Lower leg skin (tissue), 4 donors: Measurements from ENCODE around the gene TACO1. TPM values are rescaled to one million over a fixed set of nuclear protein-coding genes. Genes with fewer than 3 reads are reported as not detected.

Experiments
- DNase-seq, 2 donors: peaks; one replicate each; pipeline ENCODE4 v3.0.0-alpha.2; 2019; ENCODE audit warnings: low spot score in 2 of 2
- H3K4me3 ChIP-seq: fragments of 200-600 bp; sonication (generic); 2 replicates; pipeline ENCODE4 v1.5.1; 2017; ENCODE audit warnings: mild to moderate bottlenecking, low read depth; ENCODE audit not compliant: poor library complexity, severe bottlenecking
- POLR2A ChIP-seq, 2 donors: fragments of 450-650 bp; IDR thresholded peaks; one replicate each; pipeline ENCODE4 v1.6.1; 2016 to 2017; ENCODE audit warnings: antibody characterized with exemption in 2 of 2, mild to moderate bottlenecking in 1 of 2, moderate library complexity in 1 of 2
- WGBS, 2 donors: methylation state at CpG; one replicate each; pipeline ENCODE4 v1.1.5; 2018; 5-methylcytosine and 5-hydroxymethylcytosine counted together
- intact Hi-C: fragments of 100-400 bp; cut with DNase I; formaldehyde crosslinking; loops from one replicate; pipeline ENCODE4 v1.15.0; 2023; ENCODE audit warnings: low total_unique reads
- total RNA-seq, 4 donors: library from RNA; depleted of rRNA; stranded (reverse); fragments of >200 nt; gene quantifications; one replicate each; pipeline ENCODE4 v1.1.0, GENCODE V29; 2016
- TF ChIP-seq, protein P1 (sequence below), 3 donors: fragments of 450-650 bp; IDR thresholded peaks; one replicate each; pipeline ENCODE4 v1.5.1; 2016; ENCODE audit warnings: antibody characterized with exemption in 3 of 3, mild to moderate bottlenecking in 3 of 3, moderate library complexity in 2 of 3

TACO1 gene
- total RNA-seq, 4 donors from 2014 or later = 9.3 to 15.8 (median 13.4) TPM

DNA sequence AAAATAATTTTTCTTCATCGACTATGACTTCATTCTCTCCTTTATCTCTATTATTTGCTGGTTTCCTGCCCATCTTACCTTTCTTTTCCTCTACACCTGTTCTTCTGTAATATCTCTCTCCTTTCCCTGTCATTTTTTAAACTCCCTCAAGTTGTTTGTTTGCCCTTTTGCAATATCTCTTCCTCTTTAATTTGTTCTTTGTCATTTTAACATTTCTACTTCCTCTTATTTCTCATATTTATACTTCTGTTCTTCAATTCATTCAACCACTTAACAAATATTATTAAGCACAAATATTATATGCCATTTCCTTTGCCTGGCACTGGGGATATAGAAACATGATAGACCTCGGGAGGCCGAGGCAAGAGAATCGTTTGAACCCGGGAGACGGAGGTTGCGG is 44.2 kb downstream of the TACO1 start:
- intact Hi-C loops = no loop called here
- 95 to 97% methylated on average over 7 of the region's 7 CpGs for WGBS, 2 donors
- DNase-seq = no peak

DNA sequence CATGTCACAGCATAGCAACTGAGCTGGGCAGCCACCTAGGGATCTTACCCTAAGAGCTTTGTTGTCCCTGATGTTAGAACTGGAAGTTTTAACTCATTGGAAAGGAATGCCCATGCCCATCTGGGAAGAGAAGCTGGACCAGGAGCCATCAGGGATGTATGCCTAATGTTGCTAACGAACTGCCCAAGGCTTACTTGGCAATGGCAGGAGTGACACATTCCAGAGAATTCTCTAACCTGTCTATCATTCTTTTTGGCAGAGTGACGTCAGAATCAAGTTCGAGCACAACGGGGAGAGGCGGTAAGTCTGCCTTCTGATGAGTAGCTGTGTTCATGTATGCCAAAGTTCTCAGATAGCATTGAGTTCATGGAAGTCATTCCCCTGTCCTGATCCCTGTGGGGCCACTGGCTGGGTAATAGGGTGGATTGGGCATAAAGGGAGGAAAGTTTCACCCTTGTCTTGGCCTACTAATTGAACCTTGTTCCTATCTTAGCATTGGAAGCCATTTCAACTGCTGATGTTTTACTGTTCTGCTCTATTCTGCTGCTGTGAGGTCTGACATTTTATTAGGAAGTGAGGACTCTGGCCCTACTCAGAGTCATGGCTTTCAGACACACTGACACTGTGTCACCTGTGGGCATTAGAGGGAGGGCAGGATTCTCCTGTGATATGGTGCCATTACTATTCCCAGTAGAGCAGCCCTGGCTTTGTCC is 45.2 kb downstream of the TACO1 start:
- 56 to 63% methylated on average over 5 of the region's 5 CpGs for WGBS, 2 donors
- TF ChIP-seq, protein P1, sequence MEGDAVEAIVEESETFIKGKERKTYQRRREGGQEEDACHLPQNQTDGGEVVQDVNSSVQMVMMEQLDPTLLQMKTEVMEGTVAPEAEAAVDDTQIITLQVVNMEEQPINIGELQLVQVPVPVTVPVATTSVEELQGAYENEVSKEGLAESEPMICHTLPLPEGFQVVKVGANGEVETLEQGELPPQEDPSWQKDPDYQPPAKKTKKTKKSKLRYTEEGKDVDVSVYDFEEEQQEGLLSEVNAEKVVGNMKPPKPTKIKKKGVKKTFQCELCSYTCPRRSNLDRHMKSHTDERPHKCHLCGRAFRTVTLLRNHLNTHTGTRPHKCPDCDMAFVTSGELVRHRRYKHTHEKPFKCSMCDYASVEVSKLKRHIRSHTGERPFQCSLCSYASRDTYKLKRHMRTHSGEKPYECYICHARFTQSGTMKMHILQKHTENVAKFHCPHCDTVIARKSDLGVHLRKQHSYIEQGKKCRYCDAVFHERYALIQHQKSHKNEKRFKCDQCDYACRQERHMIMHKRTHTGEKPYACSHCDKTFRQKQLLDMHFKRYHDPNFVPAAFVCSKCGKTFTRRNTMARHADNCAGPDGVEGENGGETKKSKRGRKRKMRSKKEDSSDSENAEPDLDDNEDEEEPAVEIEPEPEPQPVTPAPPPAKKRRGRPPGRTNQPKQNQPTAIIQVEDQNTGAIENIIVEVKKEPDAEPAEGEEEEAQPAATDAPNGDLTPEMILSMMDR (IDR thresholded peaks at IDR 0.05) = no peak
- no peak for TF ChIP-seq POLR2A (IDR thresholded peaks at IDR 0.05)
- no peak for DNase-seq
- no peak overlapping the region for H3K4me3 ChIP-seq
- intact Hi-C loops = no loop called here

More for the DNA sequence above, 44.2 kb downstream of the TACO1 start:
- no peak for TF ChIP-seq POLR2A (IDR thresholded peaks at IDR 0.05)
- TF ChIP-seq, protein P1 (IDR thresholded peaks at IDR 0.05) = no peak
- H3K4me3 ChIP-seq = no peak overlapping the region

DNA sequence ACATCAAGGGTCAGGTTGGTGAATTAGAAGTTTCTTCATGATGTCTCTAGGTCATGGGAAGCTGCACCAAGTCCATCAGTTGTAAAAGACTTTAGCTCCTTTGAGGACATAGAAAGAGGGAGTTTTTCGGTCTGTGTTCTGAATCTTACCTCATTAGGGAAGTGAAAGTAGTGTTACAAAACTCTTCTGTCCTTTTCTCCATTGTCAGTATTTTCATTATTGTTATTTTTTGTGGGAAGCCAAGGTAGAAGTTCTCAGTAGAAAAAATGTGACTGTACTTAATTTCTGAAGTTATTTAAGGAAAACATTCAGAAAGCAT is 45.8 kb downstream of the TACO1 start:
- TF ChIP-seq, protein P1 (IDR thresholded peaks at IDR 0.05) = no peak
- no peak for TF ChIP-seq POLR2A (IDR thresholded peaks at IDR 0.05)
- intact Hi-C loops = no loop called here
- DNase-seq = no peak
- no peak overlapping the region for H3K4me3 ChIP-seq
- 83 to 95% methylated on average over 1 of the region's 1 CpG for WGBS, 2 donors

DNA sequence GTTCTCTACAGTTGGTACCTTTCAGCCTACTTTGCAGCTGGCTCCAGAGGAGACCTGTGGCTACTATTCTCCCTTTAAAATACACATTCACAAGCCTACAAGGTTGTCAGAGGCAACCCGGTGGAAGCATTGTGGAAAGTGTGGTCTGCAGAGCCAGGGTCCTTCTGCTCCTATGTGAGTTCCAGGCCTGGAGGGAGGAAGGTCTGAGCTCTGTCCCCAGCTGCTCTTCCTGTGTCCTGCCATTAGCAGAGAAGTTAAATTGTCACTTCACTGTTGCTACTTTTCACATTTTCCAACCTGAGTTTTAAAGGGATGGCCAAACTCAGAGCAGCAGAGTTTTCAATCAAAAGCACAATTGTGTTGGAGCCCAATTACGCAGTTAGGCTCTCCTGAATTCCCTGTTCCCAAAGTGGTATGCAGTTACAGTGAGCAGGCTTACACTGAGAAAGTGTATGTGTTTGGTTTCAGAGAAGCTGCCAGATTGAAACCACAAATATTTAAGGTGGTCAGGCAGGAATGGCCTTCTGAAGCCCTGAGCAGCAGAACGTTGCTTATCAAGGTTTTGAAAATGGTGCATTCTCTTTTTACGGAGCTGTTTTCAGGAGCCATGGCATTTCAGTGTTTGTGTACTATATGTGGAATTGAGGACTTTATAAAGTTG is 46.5 kb downstream of the TACO1 start:
- TF ChIP-seq, protein P1 (IDR thresholded peaks at IDR 0.05) = no peak
- TF ChIP-seq POLR2A (IDR thresholded peaks at IDR 0.05) = no peak
- 78 to 82% methylated on average over 4 of the region's 4 CpGs for WGBS, 2 donors
- no peak for DNase-seq
- intact Hi-C loops = no loop called here
- H3K4me3 ChIP-seq = no peak overlapping the region

DNA sequence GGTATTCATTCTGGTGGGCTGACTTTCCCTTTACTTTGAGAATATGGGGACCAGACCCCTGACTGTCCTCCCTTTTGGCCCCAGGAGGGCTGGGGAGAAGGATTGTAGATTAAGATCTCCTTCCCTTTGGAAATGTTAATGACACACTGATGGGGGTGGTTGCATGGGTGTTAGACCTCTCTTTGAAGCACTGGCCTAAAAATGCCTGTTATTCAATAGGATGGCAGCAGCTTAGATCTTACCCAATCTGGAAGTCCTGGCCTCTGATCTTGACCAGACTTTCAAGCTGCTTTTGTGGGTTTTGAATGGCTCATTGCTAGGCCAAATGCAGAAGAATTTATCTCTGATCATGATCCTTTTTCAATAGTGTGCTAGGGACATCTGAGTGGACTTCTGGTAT is 47.2 kb downstream of the TACO1 start:
- intact Hi-C loops = no loop called here
- no peak for DNase-seq
- no peak overlapping the region for H3K4me3 ChIP-seq
- TF ChIP-seq, protein P1 (IDR thresholded peaks at IDR 0.05) = no peak
- TF ChIP-seq POLR2A (IDR thresholded peaks at IDR 0.05) = no peak
